Activated CD4-positive, alpha-beta T cell treated with anti-CD3 and anti-CD28 coated beads, Interleukin-2, Interleukin-4, amounts not matched to agents 100 ng/mL and 50 ng/mL, durations not matched to agents 16 hours and 8 hours (primary cell): ENCODE results near the gene EMC9.

Experiments used
- DNase-seq: peaks from one replicate; pipeline ENCODE4 v3.0.0-alpha.2; 2020; ENCODE audit warnings: low spot score

EMC9 gene

DNA sequence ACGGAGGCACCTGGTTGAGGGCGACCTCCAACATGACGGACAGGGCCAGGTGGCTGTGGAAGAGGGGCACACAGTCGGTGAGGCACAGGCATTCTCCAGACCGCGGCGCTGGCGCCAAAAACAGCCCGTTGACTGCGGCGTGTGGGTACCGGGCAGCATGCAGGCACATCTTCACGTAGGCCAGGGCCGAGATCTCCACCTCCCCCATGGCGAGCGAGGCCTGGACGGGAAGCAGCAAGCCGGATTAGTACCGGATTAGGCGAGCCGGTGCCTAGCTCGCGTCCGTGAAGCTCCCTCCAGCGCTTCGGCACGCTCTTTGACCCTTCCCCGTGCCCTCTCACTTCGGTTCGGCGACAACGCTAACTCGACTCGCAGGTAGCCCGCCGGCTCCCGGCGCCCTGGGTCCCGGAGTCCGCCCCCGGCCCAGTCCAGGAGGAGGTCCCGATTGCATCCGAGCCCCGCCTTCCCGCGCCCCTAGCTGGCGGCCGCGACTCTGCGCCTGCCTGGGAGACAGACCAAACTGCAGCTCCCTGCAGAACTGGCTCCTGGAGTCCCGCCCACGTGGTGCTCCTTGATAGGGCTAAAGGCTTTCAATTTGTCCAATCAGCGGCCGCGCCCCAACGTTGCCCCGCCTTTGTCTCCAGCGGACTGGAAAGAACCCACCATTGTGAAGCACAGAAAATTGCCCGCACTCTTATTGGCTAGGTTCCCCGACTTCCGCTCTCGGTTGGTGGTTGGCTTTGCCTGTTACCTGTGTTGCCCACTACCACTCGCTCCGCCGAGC, at the start of gene EMC9:
TSS of gene EMC9 (minus strand) at position 495 of the 784 bp plus-strand sequence. CDS start at position 208, 287 bp downstream.
- DNase-seq: peak; percentile 100

DNA sequence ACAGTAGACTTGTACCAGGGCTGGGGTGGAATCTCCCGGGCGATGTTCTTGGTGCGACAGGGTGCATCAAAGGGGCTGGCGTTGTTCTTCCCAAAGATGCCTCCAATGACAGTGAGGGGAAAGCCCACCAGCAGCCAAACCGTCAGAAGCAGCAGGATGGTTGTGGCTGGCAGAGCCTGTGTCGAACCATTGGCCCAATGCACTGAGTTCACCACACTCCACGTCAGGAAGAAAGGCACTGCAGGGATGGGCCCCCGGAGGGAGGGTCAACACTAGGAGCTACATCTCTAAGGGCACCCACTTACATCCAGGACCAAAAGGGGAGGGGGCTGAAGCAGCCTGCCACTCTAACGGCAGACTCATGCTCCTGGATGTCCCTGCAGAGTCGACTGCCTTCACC, 49.0 kb upstream of the EMC9 start:
- no peak for DNase-seq

DNA sequence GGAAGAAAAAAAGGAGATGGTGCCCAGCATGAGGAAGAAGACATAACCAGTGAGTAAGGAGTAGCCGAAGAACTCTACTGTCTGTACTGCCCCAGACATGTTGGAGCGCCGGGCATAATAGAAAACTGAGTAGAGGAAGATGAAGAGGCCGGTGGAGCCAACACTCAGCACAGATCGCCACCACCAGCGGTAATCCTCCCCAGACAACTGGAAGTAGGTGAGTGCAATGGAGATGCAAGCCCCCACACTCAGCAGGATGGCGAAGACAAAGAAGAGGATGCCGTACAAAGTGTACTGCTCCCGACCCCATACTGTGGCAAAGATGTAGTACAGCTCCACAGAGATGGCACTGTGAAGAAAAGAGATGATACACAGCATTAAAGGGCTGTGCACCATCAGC, 48.1 kb upstream of the EMC9 start:
- no peak for DNase-seq

- DNase-seq: no peak
These were observed 47.6 kb upstream of the EMC9 start for GRCh38 chr14:24189059-24189375.

DNA sequence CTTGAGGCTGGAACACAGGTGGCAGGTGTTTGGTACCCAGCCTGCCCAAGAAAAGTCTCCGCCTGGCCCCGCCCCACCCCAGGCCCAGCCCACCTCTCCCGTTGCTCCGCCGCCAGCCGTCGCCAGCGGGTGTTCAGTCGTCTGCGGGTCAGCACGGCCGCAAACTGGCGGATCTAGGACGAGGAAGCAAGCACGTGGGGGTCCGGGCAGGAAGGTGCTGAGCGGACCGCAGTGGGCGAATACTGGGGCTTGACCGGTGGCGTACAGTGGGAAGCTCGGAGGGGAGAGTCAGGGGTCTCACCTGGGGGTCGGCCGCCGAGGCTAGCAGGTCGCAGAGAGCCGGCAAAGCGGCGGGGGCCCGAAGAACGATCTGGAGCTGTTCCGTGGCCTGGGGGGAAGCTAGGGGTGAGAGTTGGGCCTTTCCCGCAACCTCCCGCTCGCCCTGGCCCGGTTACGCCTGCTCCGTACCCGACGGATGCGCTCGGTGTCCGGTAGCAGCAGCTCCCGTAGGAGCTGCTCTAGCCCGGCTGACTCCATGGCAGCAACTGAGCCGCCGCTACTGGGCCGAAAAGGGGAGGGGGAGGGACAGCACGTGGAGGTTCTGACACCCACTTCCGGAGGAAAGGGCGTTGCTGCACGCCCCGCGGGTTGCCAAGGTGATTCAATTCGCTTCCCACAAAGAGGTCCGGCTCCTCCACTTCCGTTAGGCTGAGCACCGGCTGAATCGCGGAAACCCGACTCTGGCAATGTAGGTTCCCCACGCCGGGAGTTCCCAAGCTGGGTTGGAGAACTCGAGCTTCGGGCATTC, 47.1 kb upstream of the EMC9 start, which contains the start of gene IPO4:
TSS of gene IPO4 (minus strand) at position 566 of the 808 bp plus-strand sequence. CDS start at position 537, 29 bp downstream.
- peak; percentile 97 for DNase-seq

- no peak for DNase-seq
These were observed 46.1 kb upstream of the EMC9 start for GRCh38 chr14:24187539-24187915.

GRCh38 chr14:24186831-24187538, 45.6 kb upstream of the EMC9 start:
- DNase-seq: no peak

DNA sequence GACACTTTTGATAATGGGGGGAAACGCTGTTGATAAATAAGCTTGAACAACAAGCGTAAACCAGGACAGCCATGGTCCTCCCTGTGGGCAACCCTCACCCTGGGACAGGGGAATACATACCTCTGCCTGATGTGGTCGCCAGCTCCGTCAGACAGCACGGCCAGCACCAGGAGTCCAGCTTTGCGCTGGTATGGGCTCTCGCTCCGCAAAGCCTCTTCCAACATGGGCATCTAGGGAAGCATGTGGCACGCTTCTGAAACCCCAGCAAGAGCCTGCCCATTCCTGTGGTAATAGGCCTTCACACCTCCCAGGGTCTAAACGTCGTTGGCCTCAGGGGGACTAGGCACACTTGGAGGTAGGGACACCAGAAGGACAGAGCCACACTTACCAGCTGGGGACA, 44.4 kb upstream of the EMC9 start:
- no peak for DNase-seq

GRCh38 chr14:24185026-24185425, 43.6 kb upstream of the EMC9 start:
- DNase-seq: no peak

DNA sequence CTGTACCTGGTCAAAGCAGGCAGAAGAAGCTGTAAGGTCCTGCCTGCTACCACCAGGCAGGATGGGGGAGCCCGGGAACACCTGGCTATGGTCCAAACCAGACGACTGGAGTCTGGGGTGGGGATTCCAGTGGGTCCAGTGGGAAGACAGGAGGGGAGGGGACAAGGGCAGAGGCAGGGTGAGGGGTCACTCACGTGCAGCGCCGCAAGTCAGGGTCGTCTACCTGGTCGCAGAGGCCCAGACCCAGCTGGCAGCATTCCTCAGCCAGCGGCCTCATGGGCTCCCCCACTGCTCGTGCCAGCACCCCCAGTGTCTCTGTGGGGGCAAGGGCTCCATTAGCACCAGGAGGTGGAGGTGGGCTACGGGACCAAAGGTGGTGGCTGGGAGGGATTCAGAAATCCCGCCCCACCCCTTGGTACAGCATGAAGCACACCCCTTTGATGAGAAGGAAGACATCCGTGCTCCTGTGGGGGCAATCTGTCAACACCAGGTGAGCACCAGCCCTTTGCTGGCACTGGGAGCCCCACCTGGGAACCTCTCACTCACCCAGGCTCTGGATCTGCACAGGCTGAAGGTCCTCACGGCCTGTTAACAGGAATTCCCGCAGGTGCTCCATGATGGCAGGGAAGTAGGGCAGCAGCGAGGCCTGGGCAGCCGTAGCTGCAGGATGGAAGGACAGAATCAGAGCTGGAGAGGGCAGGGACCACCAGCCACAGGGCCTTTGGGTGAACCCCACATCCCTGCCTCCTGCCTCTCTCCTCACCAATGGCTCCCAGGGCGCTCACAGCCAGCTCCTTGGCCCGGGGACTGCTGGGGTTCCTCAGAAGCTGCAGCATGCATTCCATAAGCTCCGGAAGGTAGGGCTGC, 42.9 kb upstream of the EMC9 start:
- DNase-seq: no peak

- DNase-seq: no peak
These were observed 41.7 kb upstream of the EMC9 start for GRCh38 chr14:24183014-24183481.

DNA sequence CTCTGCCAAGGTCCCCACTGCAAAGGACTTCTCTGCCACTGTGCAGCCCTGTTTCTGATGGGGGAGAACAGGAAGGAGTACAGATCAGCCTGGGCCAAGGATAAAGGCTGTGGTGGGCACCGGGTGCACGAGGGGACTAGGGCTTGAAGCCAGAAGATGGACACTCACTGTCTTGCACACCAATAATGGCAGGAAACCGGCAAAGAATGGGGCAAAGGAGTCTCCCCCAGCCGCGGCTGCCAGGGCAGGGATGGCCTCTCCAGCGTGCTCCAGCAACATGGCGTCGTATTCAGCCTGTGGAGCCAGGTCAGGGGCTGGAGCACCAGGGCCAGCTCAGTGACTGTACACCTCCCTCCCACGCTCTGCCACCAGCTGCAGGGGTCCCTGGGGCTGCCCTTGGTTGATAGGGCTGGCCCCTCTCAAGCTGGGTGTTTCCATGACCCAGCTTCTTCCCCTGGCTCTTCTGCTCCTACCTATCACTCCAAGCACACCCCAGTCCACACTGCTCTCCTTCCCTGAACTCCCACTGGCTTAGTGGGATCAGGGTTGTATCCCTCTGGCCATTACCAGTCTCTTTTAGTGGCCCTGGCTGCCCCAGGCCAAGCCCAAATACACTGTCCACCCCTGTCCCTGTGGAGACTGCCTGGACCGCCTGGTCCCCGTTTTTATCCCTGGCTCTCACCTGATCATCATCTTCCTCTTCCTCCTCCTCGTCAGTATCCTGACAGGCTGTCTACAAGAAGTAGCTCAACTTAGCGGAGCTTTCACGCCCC, 40.9 kb upstream of the EMC9 start:
- no peak for DNase-seq

GRCh38 chr14:24181371-24182077, 40.1 kb upstream of the EMC9 start:
- DNase-seq: no peak

DNA sequence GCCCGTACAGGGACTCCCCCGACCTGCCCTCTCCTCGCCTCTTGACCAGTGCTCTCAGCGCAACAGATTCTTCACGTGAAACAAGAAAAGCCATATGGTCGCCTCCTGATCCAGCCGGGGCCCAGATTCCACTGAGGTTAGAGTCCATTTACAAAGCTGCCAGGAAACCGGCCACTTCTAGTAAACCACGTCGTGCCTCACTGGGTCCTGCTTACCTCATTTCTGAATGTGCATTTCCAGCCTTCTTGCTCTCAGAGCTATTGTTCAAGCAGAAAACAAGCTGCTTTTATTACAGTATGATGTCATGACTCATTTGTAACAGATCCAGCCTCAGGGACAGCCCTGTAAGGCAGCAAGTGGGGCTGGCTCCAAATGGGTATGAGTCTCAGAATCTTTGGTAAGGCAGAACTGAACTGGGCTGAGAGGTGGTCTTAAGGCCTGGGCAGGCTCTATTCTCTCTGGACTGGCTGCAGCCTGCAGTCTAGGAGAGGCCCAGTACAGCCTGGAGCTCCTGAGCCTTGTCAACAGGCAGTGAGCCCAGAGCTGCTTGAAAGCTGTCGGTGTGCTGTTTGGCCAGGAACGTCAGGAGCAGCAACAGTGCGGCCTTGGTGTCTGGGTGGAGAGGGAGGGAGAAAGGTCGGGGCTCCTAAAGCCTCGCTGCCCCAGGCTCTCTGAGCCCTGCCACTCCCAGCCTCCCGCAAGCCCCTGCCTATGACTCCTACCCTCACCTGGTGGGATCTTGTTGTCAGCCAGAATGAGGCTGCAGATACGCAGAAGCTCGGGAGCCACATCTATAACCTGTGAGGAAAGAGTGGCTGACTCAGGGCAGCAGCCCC, 38.8 kb upstream of the EMC9 start:
- DNase-seq: no peak

- no peak for DNase-seq
These were observed 38.0 kb upstream of the EMC9 start for GRCh38 chr14:24179294-24179960.

GRCh38 chr14:24178399-24179178, 37.2 kb upstream of the EMC9 start:
- no peak for DNase-seq

DNA sequence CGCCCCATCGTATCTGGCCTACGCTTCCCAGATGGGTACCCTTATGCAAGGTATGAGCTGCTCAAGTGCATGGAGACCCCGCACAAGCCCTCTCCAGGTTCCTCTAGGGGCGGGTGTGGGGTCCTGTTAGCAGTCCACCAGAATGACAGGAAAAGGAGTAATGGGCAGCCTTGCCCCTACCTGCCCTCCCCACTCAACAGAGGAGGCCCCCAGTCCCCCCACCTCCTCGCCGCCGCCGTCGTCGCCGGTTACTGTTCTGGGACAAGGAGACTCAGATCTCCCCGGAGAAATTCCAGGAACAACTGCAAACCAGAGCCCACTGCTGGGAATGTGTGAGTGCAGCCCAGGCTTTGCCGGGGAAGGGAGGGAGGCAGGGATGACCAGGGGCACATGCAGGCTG, 36.5 kb upstream of the EMC9 start:
- no peak for DNase-seq
